NCI-H2107 (cell line): ENCODE data around the gene AGAP2.
"Not testable (repeated sequence)": the region's sequence is repeated elsewhere in the genome, so short reads cannot be mapped to it uniquely, and the experiment has no call there.

Experiments
- DNase-seq: peaks from one replicate; lab custom pipeline; 2025; lab: John Stamatoyannopoulos, UW

AGAP2 gene

DNA sequence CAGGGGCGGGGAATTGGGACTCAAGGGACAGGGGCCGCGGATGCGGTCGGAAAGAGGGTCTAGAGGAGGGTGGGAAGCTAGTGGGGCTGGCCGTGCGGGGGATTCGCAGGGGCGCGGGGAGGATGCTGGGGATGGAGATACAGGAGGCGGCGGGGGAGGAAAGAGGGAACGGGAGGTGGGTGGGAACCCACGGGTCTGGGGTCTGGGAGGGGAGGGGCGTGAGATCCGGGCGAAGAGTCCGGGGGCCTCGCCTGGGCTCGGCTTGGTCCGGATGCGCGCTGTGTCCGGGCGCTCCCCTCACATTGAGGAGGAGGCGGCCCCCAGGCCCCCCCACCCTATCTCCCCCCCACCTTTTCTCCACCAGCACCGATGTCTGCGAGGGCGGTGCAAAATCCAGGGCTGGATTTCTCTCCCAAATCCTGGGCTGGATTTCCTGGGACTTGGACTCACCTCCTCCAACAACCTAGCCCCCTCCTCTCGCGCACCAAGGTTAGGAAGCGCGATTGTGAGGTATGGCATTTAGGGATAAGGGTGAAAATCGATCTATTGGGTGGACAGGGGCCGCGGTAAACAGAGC lies at the start of gene AGAP2:
Gene AGAP2, minus strand, starts transcription at position 82 of the 577 bp plus-strand sequence. CDS start 496 bp downstream, outside the sequence.
- DNase-seq, result no peak

DNA sequence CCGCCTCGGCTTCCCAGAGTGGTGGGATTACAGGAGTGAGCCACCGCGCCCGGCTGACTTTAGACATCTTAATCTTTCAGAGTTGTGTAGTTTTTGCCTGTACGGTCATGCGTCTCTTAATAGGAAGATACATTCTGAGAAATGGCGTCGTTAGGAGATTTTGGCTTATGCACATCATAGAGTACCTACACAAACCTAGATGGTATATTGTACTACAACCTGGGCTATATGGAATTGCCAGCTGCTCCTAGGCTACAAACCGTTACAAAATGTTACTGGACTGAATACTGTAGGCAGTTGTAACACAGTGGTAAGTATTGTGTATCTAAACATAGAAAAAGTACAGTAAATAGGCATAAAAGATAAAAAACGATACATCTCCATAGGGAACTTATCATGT lies 45.3 kb upstream of the AGAP2 start:
- DNase-seq, result no peak

DNA sequence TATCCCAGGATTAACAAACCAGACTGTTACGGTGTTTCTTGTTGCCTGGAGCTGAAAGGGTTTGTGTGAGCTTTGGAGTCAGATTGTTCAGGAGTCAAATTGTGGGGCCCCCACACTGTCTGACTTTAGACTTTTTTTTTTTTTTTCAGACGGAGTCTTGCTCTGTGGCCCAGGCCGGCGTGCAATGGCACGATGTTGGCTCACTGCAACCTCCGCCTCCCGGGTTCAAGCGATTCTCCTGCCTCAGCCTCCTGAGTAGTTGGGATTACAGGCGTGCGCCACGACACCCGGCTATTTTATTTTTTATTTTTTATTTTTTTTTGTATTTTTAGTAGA lies 44.9 kb upstream of the AGAP2 start:
- DNase-seq, result no peak

DNA sequence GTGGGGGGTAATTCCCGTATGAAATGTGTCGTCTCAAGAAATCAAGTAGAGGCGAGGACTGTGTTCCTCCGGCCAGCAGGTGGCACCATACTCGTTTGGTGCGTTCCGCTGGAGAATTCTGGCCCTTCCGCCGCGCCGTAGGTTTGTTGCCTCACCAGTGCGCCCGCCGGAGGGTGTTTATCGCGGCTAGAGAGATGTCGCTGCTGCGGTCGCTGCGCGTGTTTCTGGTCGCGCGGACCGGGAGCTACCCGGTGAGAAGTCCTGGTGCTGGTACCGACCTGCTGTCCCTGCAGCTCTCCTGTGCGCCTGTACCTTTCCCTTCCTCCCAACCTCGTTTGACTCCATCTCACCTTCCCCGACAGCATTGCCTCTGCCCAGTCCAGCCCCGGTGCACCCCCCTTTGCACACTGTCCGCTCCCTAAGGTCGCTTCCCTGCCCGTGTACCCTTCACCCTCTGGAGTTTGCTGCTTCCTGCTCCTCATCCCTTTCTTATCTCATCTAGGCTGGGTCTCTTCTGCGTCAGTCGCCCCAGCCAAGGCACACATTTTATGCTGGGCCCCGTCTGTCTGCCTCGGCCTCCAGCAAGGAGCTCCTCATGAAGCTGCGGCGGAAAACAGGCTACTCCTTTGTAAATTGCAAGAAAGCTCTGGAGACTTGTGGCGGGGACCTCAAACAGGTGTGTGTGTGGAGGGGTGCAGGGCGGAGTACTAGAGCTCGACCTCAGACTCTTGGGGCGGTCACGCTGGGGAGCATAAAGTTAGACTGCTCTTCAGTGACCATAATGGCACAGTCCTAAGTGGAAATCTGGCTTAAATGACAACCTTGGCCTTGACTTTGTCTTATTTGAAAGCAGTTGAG lies 44.3 kb upstream of the AGAP2 start, which contains the start of gene TSFM:
Gene TSFM, plus strand, starts transcription at position 180 of the 858 bp plus-strand sequence. Its CDS starts 15 bp downstream, at position 195.
- DNase-seq, result peak; percentile 95

DNA sequence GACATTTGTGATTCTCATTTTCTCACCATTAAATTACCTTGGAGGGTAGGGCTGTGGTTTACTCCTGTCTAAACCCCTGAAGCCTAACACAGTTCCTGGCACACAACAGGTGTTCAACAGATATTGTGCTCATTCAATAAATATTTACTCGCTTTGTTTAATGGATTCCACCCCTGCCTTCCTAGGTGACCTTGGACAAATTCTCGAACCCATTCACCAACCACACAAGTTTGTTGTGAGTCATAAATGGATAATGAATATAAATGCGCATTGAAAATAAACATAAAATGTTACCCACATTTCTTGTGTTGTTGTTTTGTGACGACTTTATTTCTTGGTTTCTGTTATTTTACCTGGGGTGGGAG lies 43.7 kb upstream of the AGAP2 start:
- no peak for DNase-seq

DNA sequence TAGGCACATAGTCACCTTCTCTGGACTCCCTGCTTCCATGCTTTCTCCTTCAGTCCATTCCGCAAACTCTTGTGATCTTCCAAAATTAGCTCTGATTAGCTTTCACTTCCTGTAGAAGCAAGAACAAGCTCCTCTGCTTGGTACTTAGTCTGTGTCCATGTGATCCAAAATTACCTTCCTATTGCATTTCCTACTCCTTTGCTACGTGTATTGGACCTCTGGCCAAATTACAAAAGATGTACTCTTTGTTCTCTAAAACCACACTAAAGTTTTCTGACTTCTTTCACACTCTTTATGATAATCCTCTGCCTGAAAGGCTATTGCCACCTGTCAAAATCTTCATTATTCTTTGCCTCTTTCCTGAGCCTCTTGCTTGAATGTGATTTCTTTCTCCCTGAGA lies 43.3 kb upstream of the AGAP2 start:
- no peak for DNase-seq

DNA sequence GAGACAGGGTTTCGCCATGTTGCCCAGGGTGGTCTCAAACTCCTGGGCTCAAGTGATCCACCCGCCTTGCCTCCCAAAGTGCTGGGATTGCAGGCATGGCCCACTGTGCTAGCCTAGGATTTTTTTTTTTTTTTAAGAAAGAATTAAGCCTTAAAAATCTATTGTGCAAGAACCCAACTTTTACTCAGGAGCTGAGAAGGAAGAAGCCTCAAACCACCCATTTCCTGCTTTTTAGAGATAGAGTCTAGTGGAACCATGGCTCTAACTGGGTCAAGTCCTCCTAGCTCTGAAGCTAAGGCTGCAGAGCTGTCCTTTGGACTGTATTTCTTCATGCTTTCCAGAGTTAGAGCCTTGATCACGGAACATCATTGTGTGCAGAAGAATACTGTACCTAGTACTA lies 42.7 kb upstream of the AGAP2 start:
- no peak for DNase-seq

DNA sequence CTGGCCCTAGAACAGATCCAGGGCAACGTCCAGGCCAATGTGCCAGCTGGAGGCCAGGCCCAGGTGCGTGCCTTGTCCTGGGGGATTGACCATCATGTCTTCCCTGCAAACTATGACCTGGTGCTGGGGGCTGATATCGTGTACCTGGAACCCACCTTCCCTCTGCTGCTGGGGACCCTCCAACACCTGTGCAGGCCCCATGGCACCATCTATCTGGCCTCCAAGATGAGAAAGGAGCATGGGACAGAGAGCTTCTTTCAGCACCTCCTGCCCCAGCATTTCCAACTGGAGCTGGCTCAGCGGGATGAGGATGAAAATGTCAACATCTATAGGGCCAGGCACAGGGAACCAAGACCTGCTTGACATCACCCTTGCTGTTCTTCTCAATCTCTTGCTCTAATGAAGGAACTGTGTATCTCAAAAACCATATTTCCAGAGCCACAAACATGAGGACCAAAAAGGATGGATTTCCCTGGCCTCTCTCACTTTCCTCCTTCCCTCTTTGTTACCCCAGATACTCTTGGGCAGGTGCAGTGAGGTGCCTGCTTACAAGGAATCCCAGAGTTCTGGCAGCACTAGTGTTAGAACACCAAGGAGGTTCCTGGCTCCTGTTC lies 41.8 kb upstream of the AGAP2 start:
- no peak for DNase-seq

DNA sequence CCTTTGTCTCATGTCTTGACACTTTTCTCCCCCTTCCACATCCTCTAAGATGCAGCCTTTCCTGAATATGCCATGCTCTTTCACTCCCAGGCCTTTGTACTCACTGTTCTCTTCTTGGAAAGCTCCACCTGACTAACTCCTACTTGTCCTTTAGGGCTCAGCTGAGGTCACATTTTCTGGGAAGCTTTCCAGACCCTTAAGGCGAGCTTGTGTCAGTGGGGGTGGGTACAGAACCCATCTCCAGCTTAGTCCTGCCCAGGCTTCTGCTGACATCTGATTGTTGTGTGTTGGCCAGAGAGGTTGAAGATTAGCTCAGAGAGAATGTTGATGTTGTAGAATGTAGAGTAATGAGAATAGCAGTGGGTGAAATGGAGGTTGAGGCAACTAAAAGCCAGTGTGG lies 41.2 kb upstream of the AGAP2 start:
- DNase-seq, result no peak

DNA sequence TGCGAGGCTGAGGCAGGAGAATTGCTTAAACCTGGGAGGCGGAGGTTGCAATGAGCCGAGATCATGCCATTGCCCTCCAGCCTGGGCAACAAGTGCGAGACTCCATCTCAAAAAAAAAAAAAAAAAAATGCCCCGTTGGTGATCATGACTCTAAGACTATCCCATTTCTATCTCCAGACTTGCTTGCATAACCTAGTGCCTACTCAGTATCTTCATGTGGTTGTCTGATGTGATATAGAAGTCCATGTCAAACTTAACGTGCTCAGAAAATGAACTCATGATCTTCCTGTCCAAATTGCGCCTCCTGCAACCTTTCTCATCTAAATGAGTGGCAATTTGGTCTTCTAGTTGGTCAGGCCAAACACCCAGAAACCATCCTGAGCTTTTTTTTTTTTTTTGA lies 39.4 kb upstream of the AGAP2 start:
- DNase-seq, result no peak

DNA sequence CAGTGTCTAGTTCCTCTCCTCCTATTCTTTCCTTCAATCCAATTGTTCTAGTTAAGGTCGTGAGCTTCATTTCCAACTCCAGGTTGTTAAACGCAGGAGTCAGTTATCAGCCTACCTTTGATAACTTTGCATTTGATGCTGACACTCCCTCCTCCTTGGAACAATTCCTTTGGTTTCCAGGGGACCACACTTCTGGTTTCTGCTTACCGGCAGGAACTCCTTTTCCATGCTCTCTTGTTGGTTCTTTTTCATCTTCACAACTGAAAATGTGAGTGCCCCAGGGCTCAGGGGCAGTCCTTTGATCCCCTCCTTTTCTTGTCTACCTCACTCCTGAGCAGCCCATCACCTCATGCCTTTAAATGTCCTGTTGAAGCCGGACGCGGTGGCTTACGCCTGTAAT lies 38.8 kb upstream of the AGAP2 start:
- no peak for DNase-seq

DNA sequence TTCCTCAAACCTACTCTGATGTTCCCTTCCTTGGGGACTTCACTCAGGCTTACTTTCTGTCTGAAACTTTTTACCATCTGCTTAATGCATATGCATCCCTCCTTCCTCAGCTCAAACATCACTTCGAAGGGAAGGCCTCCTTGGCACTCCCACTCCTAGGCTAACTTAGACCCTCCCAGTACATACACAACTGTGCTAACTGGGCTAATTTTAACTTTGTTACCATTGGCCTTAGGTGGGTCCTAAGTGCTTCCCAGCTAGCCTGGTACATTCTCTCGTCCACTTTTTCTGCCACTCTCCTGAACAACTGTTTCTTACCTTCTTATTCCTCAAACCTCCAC lies 37.7 kb upstream of the AGAP2 start:
- no peak for DNase-seq

DNA sequence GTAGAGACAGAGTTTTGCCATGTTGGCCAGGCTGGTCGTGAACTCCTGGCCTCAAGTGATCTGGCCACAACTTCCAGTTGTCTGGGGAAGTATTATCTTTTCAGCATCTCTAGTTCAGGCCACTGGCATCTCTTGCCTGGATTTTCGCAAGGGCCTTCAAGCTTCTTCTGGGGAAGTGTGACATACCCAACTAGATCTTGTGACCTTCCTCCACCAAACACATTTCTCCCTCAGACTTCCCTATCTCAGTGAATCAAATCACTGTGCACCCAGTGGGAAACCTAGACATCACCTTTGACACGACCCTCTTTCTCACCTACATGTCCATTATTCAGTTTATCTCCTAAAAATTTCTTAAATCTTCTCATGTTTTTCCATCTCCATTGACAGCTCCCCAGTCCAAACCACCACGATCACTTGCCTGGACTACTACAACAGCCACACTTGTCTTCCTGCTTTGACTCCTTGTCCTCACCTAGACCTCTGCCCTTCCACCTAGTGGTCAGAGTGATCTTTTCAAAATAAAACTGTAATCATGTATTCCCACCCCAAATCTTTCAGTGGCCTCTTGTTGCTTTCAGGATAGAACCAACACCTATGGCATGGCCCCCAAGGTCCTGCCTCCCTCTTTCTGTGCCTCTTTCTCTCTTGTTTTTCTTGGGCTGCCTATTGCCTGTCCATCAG lies 37.2 kb upstream of the AGAP2 start:
- no peak for DNase-seq

DNA sequence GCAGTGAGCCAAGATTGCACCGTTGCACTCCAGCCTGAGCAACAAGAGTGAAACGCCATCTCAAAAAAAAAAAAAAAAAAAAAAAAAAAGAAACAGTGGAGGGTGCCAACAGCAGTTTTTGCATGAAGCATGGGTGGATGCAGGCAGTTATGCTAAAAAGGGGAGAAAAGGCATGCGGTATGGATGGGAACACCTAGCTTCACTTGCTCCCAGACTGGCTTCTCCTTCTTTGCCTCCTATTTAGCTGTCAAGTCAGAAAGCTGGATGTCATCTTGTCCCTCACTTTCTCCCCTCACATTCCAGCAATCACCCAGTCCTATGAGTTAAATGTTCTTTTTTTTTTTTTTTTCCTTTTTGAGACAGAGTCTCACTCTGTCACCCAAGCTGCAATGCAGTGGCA lies 36.5 kb upstream of the AGAP2 start:
- no peak for DNase-seq

DNA sequence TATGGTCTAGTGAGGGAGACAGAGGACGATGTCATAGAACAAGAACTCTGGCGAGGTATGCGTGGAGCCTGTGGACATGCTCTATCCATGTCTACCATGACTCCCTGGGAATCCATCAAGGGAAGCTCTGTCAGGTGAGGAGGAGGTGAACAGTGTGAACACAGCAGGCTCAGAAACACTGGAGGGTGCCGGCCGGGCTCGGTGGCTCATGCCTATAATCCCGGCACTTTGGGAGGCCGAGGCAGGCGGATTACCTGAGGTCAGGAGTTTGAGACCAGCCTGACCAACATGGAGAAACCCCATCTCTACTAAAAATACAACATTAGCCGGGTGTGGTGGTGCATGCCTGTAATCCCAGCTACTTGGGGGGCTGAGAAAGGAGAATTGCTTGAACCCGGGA lies 36.1 kb upstream of the AGAP2 start:
- DNase-seq, result not testable (repeated sequence)

DNA sequence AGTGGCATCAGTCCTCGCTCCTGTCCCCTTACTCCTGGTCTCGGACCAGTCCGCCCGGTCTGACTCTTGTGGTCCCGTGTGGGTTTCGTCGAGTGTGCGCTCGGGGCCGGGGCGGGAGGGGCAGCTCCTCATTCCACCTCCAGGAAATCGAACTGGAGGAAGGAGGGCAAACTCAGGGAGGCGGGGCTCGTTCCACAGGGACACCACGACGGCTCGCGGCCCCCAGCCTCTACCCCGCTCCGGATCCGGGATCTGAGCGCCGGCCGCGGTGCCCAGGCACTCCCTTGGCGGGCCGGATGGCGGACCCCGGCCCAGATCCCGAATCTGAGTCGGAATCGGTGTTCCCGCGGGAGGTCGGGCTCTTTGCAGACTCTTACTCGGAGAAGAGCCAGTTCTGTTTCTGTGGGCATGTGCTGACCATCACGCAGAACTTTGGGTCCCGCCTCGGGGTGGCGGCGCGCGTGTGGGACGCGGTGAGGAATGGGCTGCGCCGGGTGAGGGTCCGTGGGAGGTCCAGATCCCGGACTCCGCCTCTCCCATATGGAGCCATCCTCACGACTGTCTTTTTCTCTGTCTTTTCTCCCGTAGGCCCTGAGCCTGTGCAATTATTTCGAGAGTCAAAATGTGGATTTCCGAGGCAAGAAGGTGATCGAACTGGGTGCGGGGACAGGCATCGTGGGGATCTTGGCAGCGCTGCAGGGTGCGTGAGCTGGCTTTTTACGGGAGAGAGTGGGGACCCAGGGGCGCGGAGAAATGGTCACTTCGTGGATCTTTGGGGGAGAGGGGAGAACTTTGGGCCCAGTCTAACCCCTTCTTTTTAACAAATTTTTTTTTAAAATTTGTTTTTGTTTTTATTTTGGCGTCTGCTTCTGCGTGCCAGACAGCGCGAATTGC lies 34.1 kb upstream of the AGAP2 start, which contains the start of gene EEF1AKMT3:
Gene EEF1AKMT3, plus strand, starts transcription at position 186 of the 894 bp plus-strand sequence. Its CDS starts 111 bp downstream, at position 297.
- DNase-seq, result no peak

DNA sequence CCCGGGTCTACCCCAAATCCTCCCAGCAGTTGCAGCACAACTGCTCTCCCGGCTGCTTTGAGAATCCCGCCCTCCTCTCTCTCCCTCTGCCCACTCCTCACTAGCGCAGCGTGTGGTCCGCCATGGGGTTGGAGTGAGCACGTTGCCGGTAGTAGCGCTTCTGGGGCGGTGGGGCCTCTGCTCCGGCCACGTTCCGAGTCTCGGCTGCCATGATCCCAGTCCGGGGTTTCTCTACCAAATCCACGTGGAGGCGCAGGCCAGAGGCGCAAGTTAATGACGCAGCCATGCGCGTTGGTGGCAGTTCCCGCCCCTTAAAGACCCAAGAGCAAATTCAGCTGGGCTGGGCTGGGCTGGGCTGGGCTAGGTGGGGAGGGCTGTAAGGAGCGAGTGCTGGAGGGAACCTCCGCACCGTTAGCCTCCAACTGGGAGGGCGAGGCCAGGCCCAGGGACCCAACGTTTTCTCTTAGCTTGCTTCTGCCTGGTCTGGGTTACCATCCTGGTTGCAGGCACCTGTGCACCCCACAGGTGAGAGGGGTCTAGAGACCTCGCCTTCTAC lies 33.4 kb upstream of the AGAP2 start, which contains the start of gene METTL1:
Gene METTL1, minus strand, starts transcription at position 233 of the 556 bp plus-strand sequence. Its CDS starts 22 bp downstream, at position 211.
- peak; percentile 94 for DNase-seq

DNA sequence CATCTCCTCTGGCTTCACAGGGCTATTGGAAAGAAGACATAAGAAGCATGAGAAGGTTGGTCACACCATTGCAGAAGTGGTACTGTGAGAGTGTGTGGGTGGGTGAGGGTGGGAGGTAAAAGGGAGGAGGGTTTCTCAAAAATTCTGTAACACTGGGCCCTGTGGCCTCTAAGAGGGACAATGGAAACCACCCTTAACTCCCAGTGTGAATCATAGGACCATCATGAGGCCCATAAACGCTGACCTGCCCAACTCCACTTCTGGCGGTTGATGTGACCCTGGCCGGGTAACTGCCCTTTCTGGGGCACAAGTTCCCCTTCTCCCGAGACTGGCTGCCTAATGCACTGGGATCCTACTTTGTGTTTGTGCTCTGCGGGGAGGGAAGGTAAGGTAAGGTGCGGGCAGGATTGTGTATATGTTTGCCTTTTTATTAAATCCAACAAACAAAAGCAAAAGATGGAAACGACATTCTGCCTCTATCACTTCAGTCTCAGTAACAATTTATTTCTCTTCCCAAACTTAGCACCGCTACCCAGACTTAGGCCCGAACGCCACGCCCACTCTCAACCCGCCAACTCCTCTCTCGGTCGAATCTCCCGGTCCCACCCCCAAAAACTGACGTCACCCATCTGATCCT lies 32.8 kb upstream of the AGAP2 start:
- DNase-seq, result peak; percentile 76

DNA sequence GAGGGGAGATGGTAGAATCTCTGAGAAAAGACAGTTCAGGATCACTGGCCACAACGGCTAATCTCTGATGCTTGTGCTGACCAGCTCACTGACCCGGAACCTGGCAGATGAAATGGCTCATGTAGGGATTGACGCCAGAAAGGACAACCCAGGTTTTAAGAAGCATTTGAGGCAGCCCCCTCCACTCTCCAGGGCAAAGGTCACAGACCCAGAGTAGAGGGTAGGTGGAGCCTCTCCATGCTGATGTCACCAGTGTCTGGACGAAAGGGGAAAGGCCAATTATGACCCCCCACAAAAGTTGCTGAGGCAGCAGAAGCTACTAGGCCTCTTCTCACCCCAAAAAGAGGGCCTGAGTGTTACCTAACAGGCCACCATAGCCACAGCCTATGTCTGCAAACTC lies 32.2 kb upstream of the AGAP2 start:
- no peak for DNase-seq

DNA sequence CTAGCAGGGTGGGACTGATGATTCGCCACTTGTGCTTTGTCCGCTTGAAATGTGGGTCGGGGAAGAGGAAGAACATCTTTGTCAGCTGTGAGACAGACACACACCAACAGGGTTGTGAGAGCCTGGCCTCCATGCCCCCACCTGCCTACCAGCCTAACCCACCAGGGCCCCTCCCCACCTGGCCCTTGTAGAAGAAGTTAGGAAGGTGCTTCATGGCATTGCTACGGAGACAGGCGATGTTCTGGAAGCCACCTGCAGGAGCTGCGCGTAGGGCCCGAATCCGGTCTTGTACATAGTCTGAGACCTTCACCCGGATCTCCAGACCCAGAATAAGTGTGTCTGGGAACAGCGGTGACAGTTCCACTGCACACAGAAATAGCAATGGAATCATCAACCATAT lies 31.1 kb upstream of the AGAP2 start:
- DNase-seq, result no peak

DNA sequence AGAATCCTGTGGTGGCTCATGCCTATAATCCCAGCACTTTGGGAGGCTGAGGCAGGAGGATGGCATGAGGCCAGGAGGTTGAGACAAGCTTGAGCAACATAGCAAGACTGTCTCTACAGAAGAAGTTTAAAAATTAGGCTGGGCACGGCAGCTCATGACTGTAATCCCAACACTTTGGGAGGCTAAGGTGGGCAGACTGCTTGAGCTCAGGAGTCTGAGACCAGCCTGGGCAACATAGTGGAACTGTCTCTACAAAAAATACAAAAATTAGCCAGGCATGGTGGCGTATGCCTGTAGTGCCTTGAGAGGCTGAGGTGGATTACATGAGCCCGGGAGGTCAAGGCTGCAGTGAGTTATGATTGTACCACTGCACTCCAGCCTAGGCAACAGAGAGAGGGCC lies 29.3 kb upstream of the AGAP2 start:
- no peak for DNase-seq
